ENCODE results near the gene TRABD2A.

TRABD2A gene

DNA sequence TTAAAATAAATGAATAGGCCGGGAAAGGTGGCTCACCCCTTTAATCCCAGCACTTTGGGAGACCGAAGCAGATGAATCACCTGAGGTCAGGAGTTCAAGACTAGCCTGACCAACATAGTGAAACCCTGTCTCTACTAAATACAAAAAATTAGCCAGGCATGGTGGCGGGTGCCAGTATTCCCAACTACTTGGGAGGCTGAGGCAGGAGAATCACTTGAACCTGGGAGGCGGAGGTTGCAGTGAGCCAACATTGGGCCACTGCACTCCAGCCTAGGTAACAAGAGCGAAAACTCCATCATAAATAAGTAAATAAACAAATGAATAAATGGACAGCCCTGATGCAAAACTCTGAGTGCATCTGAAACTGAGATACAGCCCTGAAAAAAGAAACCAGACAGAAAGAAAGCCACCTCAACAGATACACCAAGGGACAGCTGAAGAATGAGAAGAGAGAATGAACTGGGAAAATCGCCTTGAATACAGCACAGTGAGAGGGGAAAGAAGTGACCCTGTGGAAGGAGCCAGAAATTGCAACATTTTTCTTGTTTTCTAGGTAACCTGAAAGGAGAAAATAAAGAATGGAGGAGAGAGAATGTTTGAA is 64.4 kb downstream of the TRABD2A start:
- H3K27ac ChIP-seq (ENCODE audit: low read depth, low read length) = no peak overlapping the region
- H3K4me1 ChIP-seq (ENCODE audit: control insufficient read depth, insufficient read depth, low read length) = no peaks in the 10 kb centered on the region
- H3K9ac ChIP-seq (ENCODE audit: low read length) = no peak overlapping the region
- no peaks in the 10 kb centered on the region for H3K9me3 ChIP-seq (ENCODE audit: control insufficient read depth, insufficient read depth, low read depth, low read length)
- no peaks in the 10 kb centered on the region for H3K27me3 ChIP-seq (ENCODE audit: control insufficient read depth, insufficient read depth, low read length)
- H3K36me3 ChIP-seq (ENCODE audit: control insufficient read depth, insufficient read depth, low read length) = no peaks in the 10 kb centered on the region
- no peak overlapping the region for H3K4me3 ChIP-seq (ENCODE audit: low read depth, low read length)

DNA sequence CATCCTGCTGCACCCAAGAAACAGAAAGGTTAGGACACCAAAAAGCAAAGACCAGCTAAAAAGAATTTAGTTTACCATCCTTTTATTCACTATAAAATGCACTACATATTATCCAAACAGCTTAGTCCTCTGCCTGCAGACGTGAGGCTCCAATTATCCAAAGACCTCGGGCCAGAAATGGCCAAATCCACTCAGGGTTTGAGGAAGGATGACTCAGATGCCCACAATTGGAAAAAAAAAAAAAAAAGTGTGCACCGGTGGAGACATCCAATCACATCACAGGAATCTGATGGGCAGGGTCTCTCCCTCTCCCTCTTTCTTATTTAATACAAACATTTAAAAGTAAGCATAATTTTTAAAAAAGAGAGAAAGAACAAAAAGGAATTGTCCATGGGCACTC is 65.7 kb downstream of the TRABD2A start:
- no peaks in the 10 kb centered on the region for H3K27me3 ChIP-seq (ENCODE audit: control insufficient read depth, insufficient read depth, low read length)

GRCh38 chr2:84811839-84812431 is 68.9 kb downstream of the TRABD2A start:
- H3K4me1 ChIP-seq (ENCODE audit: control insufficient read depth, insufficient read depth, low read length) = no peaks in the 10 kb centered on the region
- no peak overlapping the region for H3K4me3 ChIP-seq (ENCODE audit: low read depth, low read length)
- no peak overlapping the region for H3K9ac ChIP-seq (ENCODE audit: low read length)
- no peaks in the 10 kb centered on the region for H3K9me3 ChIP-seq (ENCODE audit: control insufficient read depth, insufficient read depth, low read depth, low read length)
- no peak overlapping the region for H3K27ac ChIP-seq (ENCODE audit: low read depth, low read length)
- no peaks in the 10 kb centered on the region for H3K27me3 ChIP-seq (ENCODE audit: control insufficient read depth, insufficient read depth, low read length)
- no peaks in the 10 kb centered on the region for H3K36me3 ChIP-seq (ENCODE audit: control insufficient read depth, insufficient read depth, low read length)

More for the DNA sequence above, 65.7 kb downstream of the TRABD2A start:
- Histone ChIP-seq H3K4me3 (ENCODE audit: low read depth, low read length) (no peak overlapping the region), H3K4me1 (ENCODE audit: control insufficient read depth, insufficient read depth, low read length) (no peaks in the 10 kb centered on the region), H3K36me3 (ENCODE audit: control insufficient read depth, insufficient read depth, low read length) (no peaks in the 10 kb centered on the region), H3K27ac (ENCODE audit: low read depth, low read length) (no peak overlapping the region), H3K9ac (ENCODE audit: low read length) (no peak overlapping the region), H3K9me3 (ENCODE audit: control insufficient read depth, insufficient read depth, low read depth, low read length) (no peaks in the 10 kb centered on the region)

GRCh38 chr2:84808279-84808678 is 72.6 kb downstream of the TRABD2A start:
- no peaks in the 10 kb centered on the region for H3K36me3 ChIP-seq (ENCODE audit: control insufficient read depth, insufficient read depth, low read length)
- H3K4me3 ChIP-seq (ENCODE audit: low read depth, low read length) = no peak overlapping the region
- no peaks in the 10 kb centered on the region for H3K4me1 ChIP-seq (ENCODE audit: control insufficient read depth, insufficient read depth, low read length)
- H3K9ac ChIP-seq (ENCODE audit: low read length) = no peak overlapping the region
- no peak overlapping the region for H3K27ac ChIP-seq (ENCODE audit: low read depth, low read length)
- H3K27me3 ChIP-seq (ENCODE audit: control insufficient read depth, insufficient read depth, low read length) = no peaks in the 10 kb centered on the region
- H3K9me3 ChIP-seq (ENCODE audit: control insufficient read depth, insufficient read depth, low read depth, low read length) = no peaks in the 10 kb centered on the region

DNA sequence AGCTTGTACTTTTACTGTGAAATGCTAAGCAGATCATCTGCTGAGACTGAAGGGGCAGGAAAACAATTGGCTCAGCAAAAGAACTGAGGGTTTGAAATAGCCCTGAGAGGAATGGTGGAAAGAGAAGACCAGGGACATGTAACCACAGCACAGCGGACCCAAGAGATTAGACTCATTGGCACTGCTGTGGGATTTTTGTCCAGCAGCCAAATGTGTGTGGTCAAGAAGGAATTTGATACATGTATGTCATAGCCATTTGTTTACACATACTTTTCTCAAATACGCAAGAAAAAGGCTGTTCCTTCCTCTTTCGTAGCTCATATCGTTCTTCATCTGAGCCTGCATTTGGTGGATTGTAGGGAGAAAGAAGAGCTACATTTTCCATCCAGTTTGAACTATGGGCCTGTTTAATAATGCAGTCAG is 73.8 kb downstream of the TRABD2A start:
- Histone ChIP-seq H3K27me3 (ENCODE audit: control insufficient read depth, insufficient read depth, low read length) (no peaks in the 10 kb centered on the region), H3K9me3 (ENCODE audit: control insufficient read depth, insufficient read depth, low read depth, low read length) (no peaks in the 10 kb centered on the region), H3K9ac (ENCODE audit: low read length) (no peak overlapping the region), H3K27ac (ENCODE audit: low read depth, low read length) (no peak overlapping the region), H3K4me1 (ENCODE audit: control insufficient read depth, insufficient read depth, low read length) (no peaks in the 10 kb centered on the region), H3K4me3 (ENCODE audit: low read depth, low read length) (no peak overlapping the region), H3K36me3 (ENCODE audit: control insufficient read depth, insufficient read depth, low read length) (no peaks in the 10 kb centered on the region)

DNA sequence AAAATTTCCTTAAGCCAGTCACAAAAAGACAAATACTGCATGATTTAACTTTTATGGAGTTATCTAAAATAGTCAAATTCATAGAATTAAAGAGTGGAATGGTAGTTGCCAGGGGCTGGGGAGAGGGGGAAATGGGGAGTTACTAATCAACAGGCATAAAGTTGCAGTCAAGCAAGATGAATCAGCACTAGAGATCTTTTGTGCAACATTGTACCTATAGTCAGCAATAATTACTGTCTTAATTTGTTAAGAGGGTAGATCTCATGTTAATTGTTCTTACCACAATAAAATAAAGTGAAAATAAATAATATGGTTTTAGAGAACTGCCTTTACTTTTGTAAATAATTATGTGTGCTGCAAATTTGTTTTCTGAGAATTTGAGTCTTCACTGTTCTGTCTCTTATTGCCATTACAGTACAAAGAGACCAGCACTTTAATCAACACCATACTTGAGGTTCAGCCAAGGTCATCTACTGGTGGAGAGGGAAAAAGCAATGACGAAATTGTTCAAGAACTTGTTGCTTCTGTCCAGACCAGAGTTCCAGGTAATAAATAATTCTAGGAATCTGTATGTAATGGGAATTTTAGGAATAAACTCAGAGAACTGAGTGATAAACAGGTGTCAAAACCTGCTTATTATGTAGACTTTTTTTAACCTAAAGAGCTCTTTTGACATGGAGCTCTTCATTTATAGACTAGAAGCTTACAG is 75.5 kb downstream of the TRABD2A start:
- Histone ChIP-seq H3K4me3 (ENCODE audit: low read depth, low read length) (no peak overlapping the region), H3K4me1 (ENCODE audit: control insufficient read depth, insufficient read depth, low read length) (peaks cover under 1% of the 10 kb centered on the region; the same call in 1 of the 2 replicates), H3K9me3 (ENCODE audit: control insufficient read depth, insufficient read depth, low read depth, low read length) (no peaks in the 10 kb centered on the region; the same call in 1 of the 2 replicates), H3K27me3 (ENCODE audit: control insufficient read depth, insufficient read depth, low read length) (no peaks in the 10 kb centered on the region), H3K36me3 (ENCODE audit: control insufficient read depth, insufficient read depth, low read length) (no peaks in the 10 kb centered on the region), H3K9ac (ENCODE audit: low read length) (no peak overlapping the region), H3K27ac (ENCODE audit: low read depth, low read length) (no peak overlapping the region)

DNA sequence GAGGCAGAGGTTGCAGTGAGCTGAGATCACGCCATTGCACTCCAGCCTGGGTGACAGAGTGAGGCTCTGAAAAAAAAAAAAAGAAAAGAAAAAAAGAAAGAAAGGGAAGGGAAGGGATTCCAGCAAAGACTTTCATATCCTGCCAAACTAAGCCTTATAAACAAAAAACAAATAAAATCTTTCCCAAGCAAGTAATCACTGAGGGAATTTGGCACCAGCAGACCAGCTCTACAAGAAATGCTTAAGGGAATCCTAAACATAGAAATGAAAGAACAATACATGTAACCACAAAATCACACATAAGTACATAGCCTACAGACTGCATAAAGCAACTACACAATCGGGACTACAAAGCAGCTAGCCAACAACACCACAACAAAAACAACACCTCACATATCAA is 79.1 kb downstream of the TRABD2A start:
- Histone ChIP-seq H3K4me1 (ENCODE audit: control insufficient read depth, insufficient read depth, low read length) (peaks cover 15% of the 10 kb centered on the region; the same call in 1 of the 2 replicates), H3K27me3 (ENCODE audit: control insufficient read depth, insufficient read depth, low read length) (no peaks in the 10 kb centered on the region), H3K9ac (ENCODE audit: low read length) (no peak overlapping the region), H3K4me3 (ENCODE audit: low read depth, low read length) (no peak overlapping the region), H3K9me3 (ENCODE audit: control insufficient read depth, insufficient read depth, low read depth, low read length) (no peaks in the 10 kb centered on the region; the same call in 1 of the 2 replicates), H3K36me3 (ENCODE audit: control insufficient read depth, insufficient read depth, low read length) (no peaks in the 10 kb centered on the region), H3K27ac (ENCODE audit: low read depth, low read length) (no peak overlapping the region)

DNA sequence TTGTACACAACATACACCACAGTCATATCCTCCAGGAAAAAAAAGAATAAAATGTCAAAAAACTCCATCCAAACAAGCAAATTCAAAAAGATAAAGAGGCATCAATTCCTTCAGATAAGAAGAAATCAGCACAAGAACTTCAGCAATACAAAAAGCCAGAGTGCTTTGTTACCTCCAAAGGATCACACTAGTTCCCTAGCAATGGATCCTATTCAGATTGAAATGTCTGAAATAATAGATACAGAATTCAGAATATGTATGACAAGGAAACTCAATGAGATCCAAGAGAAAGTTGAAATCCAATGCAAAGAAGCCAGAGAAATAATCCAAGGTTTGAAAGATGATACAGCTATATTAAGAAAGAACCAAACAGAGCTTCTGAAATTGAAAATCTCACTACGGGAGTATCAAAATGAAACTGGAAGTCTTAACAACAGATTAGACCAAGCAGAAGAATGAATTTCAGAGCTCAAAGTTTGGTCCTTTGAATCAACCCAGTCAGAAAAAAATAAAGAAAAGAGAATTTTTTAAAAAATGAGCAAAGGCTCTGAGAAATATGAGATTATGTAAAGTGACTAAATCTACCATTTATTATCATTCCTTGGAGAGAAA is 80.6 kb downstream of the TRABD2A start:
- no peak overlapping the region for H3K9ac ChIP-seq (ENCODE audit: low read length)
- H3K36me3 ChIP-seq (ENCODE audit: control insufficient read depth, insufficient read depth, low read length) = no peaks in the 10 kb centered on the region
- no peaks in the 10 kb centered on the region for H3K27me3 ChIP-seq (ENCODE audit: control insufficient read depth, insufficient read depth, low read length)
- no peak overlapping the region for H3K4me3 ChIP-seq (ENCODE audit: low read depth, low read length)
- H3K9me3 ChIP-seq (ENCODE audit: control insufficient read depth, insufficient read depth, low read depth, low read length) = no peaks in the 10 kb centered on the region; the same call in 1 of the 2 replicates
- no peak overlapping the region for H3K27ac ChIP-seq (ENCODE audit: low read depth, low read length)
- H3K4me1 ChIP-seq (ENCODE audit: control insufficient read depth, insufficient read depth, low read length) = peaks cover 15% of the 10 kb centered on the region; the same call in 1 of the 2 replicates

DNA sequence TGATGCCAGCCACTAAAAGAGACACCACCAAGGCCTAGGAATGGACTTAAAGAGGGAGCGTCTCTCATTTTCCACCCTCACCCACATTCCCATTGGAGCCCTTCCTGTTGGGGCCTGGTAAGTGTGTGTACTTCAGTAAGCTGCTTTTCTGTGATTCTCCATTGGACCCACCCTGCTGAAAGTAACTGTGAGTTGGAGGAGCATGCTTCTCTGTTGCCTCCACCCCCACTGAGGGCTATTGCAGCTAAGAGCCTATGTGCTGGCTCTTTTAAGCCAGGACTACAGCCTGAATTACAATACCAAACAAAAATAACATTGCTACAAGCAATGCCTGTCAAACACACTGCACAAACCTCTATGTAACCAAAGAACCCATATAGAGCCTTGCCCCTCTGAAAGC is 81.1 kb downstream of the TRABD2A start:
- Histone ChIP-seq H3K36me3 (ENCODE audit: control insufficient read depth, insufficient read depth, low read length) (no peaks in the 10 kb centered on the region), H3K27me3 (ENCODE audit: control insufficient read depth, insufficient read depth, low read length) (no peaks in the 10 kb centered on the region), H3K4me3 (ENCODE audit: low read depth, low read length) (no peak overlapping the region), H3K27ac (ENCODE audit: low read depth, low read length) (no peak overlapping the region), H3K9ac (ENCODE audit: low read length) (no peak overlapping the region), H3K9me3 (ENCODE audit: control insufficient read depth, insufficient read depth, low read depth, low read length) (no peaks in the 10 kb centered on the region; the same call in 1 of the 2 replicates), H3K4me1 (ENCODE audit: control insufficient read depth, insufficient read depth, low read length) (peaks cover 15% of the 10 kb centered on the region; the same call in 1 of the 2 replicates)

DNA sequence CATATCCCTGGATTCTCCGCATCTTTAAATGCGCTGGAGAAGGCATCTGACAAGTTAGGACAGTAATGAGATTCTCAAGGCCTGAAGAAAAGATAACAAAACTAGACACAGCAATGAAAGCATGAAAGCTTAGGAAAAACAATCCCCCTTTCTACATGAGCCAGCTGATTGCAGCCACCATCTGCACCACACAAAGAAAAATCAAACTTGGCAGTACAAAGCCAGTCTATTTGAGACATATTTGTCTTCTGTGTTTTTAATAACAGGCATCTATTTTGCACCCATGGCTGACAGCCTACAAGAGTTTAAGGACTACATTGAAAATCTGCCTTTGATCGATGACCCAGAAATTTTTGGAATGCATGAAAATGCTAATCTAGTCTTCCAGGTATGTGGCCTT is 83.6 kb downstream of the TRABD2A start:
- Histone ChIP-seq H3K36me3 (ENCODE audit: control insufficient read depth, insufficient read depth, low read length) (no peaks in the 10 kb centered on the region), H3K9me3 (ENCODE audit: control insufficient read depth, insufficient read depth, low read depth, low read length) (no peaks in the 10 kb centered on the region; the same call in 1 of the 2 replicates), H3K27ac (ENCODE audit: low read depth, low read length) (no peak overlapping the region), H3K4me3 (ENCODE audit: low read depth, low read length) (no peak overlapping the region), H3K27me3 (ENCODE audit: control insufficient read depth, insufficient read depth, low read length) (no peaks in the 10 kb centered on the region), H3K4me1 (ENCODE audit: control insufficient read depth, insufficient read depth, low read length) (peaks cover 15% of the 10 kb centered on the region; the same call in 1 of the 2 replicates), H3K9ac (ENCODE audit: low read length) (no peak overlapping the region)

- H3K9ac ChIP-seq (ENCODE audit: low read length) = no peak overlapping the region
- H3K4me3 ChIP-seq (ENCODE audit: low read depth, low read length) = no peak overlapping the region
- H3K4me1 ChIP-seq (ENCODE audit: control insufficient read depth, insufficient read depth, low read length) = peaks cover 15% of the 10 kb centered on the region; the same call in 1 of the 2 replicates
- H3K27ac ChIP-seq (ENCODE audit: low read depth, low read length) = no peak overlapping the region
- no peaks in the 10 kb centered on the region for H3K27me3 ChIP-seq (ENCODE audit: control insufficient read depth, insufficient read depth, low read length)
- H3K9me3 ChIP-seq (ENCODE audit: control insufficient read depth, insufficient read depth, low read depth, low read length) = no peaks in the 10 kb centered on the region; the same call in 1 of the 2 replicates
- H3K36me3 ChIP-seq (ENCODE audit: control insufficient read depth, insufficient read depth, low read length) = no peaks in the 10 kb centered on the region
These were observed 84.1 kb downstream of the TRABD2A start for GRCh38 chr2:84796798-84797197.
